Activated naive CD4-positive, alpha-beta T cell (primary cell): ENCODE data around the gene ANO8.
"Not testable (repeated sequence)": the region's sequence is repeated elsewhere in the genome, so short reads cannot be mapped to it uniquely, and the experiment has no call there.

Experiments
- DNase-seq, 4 experiments: peaks; one replicate each; lab custom pipeline; 2025; lab: John Stamatoyannopoulos, UW

The ANO8 gene, protein sequence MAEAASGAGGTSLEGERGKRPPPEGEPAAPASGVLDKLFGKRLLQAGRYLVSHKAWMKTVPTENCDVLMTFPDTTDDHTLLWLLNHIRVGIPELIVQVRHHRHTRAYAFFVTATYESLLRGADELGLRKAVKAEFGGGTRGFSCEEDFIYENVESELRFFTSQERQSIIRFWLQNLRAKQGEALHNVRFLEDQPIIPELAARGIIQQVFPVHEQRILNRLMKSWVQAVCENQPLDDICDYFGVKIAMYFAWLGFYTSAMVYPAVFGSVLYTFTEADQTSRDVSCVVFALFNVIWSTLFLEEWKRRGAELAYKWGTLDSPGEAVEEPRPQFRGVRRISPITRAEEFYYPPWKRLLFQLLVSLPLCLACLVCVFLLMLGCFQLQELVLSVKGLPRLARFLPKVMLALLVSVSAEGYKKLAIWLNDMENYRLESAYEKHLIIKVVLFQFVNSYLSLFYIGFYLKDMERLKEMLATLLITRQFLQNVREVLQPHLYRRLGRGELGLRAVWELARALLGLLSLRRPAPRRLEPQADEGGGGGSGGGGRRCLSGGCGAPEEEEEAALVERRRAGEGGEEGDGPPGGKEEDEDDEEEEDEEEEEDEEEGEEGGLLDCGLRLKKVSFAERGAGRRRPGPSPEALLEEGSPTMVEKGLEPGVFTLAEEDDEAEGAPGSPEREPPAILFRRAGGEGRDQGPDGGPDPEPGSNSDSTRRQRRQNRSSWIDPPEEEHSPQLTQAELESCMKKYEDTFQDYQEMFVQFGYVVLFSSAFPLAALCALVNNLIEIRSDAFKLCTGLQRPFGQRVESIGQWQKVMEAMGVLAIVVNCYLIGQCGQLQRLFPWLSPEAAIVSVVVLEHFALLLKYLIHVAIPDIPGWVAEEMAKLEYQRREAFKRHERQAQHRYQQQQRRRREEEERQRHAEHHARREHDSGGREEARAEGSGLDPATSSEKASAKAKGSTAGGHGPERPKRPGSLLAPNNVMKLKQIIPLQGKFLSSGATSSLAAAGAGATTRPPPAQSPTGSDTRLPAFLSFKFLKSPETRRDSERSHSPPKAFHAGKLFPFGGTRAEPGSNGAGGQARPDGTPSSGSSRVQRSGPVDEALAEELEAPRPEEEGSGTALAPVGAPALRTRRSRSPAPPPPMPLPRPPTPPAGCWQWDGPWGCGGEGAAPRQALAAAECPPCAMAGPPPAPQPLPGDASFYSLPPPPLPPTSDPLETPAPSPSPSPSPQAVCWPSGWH

GRCh38 chr19:17334414-17335409 is at the start of gene ANO8:
Gene ANO8, minus strand, starts transcription at chr19:17334855. Its CDS starts 185 bp downstream, at chr19:17334670.
- peak; percentile 74 to 93 (median 88) for DNase-seq

- DNase-seq, result no peak
Observed at GRCh38 chr19:17380426-17381138, 45.9 kb upstream of the ANO8 start.

- DNase-seq, result no peak
Observed at GRCh38 chr19:17379221-17379631, 44.6 kb upstream of the ANO8 start.

GRCh38 chr19:17378271-17378670 is 43.6 kb upstream of the ANO8 start:
- DNase-seq, result no peak

DNA sequence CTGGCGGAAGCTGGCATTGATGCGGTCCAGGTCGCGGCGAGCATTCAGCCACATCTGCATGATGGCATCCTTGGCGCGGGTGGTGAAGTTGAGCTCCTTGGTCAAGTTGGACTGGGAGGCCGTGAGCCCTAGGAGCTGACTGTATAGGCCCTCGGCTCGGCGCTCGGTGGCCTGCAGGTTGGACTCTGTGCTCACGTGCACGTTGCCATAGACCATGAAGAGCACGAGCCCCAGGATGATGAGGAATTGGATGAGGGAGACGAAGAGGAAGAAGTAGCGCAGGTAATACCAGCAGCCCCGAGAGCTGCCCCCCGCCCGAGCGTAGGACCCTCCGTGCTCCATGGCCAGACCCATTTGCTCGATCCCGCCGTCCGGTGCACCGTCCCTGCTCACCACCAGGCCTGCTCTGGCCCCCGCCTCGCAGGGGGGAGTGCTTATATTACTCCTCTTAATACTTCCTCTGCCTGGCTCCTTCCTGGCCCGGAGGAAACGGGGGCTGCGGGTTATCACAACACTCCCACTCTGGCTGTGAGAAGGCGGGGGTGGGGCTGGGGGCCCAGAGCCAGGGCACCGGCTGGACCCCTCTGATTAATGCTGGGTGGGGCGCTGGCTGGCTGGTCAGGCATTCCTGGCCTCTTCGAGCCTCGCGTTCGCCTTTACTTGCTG is 42.4 kb upstream of the ANO8 start, which contains the start of gene PLVAP:
Gene PLVAP (minus strand): TSS at position 408 of the 666 bp plus-strand sequence. CDS start 54 bp downstream, at position 354.
- no peak for DNase-seq

GRCh38 chr19:17370026-17370587 is 35.5 kb upstream of the ANO8 start:
- DNase-seq, result no peak

DNA sequence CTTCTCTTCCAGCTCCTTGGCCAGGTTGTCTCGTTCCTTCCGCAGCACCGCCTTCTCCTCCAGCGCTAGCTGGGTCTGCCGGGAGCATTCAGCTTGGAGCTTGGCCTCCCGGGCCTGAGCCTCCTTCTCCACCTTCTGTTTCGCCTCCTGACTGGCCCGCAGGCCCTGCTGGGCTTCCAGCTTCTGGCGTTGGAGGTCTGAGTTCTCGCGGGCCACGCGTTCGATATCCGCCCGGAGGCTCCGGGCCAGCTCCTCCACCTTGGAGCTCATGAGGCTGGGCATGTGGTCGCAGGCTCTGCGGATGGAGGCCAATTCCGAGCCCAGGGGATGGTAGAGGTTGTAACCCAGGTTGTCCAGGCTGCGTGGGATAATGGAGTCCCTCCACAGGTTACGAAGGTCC is 30.7 kb upstream of the ANO8 start:
- DNase-seq, result no peak

DNA sequence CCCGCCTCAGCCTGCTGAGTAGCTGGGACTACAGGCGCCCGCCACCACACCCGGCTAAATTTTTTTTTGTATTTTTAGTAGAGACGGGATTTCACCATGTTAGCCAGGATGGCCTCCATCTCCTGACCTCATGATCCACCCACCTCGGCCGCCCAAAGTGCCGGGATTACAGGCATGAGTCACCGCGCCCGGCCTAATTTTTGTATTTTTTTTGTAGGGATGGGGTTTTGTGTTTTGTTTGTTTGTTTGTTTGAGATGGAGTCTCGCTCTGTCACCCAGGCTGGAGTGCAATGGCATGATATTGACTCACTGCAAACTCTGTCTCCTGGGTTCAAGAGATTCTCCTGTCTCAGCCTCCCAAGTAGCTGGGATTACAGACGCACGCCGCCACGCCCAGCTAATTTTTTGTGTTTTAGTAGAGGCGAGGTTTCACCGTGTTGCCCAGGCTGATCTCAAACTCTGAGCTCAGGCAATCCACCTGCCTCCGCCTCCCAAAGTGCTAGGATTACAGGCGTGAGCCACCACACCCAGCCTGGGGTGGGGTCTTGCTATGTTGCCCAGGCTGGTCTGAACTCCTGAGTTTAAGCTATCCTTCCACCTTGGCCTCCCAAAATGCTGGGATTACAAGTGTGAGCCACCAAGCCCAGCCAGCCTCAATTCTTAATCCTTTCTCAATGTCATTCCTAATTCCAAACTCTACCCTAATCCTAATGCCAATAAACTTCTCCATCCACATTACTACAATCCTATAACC is 29.4 kb upstream of the ANO8 start:
- not testable (repeated sequence) for DNase-seq

GRCh38 chr19:17359905-17360800 is 25.5 kb upstream of the ANO8 start:
- DNase-seq, result no peak

- no peak for DNase-seq
Observed at GRCh38 chr19:17358395-17358794, 23.7 kb upstream of the ANO8 start.

- no peak for DNase-seq
Observed at GRCh38 chr19:17357724-17358123, 23.1 kb upstream of the ANO8 start.

- no peak for DNase-seq
Observed at GRCh38 chr19:17357078-17357666, 22.5 kb upstream of the ANO8 start.

DNA sequence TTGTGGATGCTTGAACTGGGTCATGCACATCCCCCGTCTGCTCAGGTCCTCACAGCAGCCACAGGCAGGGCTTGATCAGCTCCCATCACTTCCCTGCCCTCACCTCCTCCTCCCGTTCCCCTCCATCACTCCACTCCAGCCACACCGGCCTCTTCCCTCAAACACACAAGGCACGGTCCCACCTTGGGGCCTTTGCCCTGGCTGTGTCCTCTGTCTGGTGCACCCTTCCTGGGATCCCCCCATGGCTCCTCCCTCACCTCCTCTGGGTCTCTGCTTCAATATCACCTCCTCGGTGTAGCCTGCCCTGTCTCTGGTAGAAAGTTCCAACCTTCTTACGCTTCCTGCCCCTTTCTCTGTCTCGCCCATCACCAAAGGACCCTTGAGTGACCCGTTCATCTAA is 18.7 kb upstream of the ANO8 start:
- no peak for DNase-seq

GRCh38 chr19:17352608-17353280 is 18.1 kb upstream of the ANO8 start:
- no peak for DNase-seq

- no peak for DNase-seq
Observed at GRCh38 chr19:17351815-17352435, 17.3 kb upstream of the ANO8 start.

GRCh38 chr19:17348700-17349099 is 14.0 kb upstream of the ANO8 start:
- no peak for DNase-seq
